C4-2B (cell line): ENCODE data around the gene PGAM2.
"Not testable (repeated sequence)": the region's sequence is repeated elsewhere in the genome, so short reads cannot be mapped to it uniquely, and the experiment has no call there.

Experiments
- ZFX ChIP-seq: fragments of 450-650 bp; IDR thresholded peaks from 2 replicates; pipeline ENCODE4 v1.6.1; 2017
- TF ChIP-seq, protein P1 (sequence below): fragments of 450-650 bp; conservative IDR thresholded peaks from 2 replicates; pipeline ENCODE4 v1.5.1; 2017; ENCODE audit warnings: mild to moderate bottlenecking

DNA sequence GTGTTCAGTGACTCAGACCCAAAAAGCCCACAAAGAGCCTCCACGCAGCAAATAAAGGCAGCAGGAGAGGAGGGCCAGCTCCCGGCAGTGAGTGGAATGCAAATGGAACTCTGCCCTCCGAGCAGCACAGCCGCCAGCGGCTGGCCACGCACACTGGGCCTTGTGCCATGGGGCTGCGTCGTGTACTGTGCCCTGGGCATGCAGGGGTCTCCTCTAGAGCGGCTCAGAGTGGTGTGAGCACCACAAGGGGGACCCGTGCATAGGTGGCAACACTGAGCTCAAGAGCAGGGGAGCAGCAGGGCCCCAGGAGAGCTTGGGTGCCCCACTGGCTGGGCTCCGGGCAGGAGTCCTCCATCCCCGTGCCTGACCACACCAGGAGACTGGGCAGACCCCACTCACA lies 50.3 kb downstream of the PGAM2 start:
- TF ChIP-seq, protein P1, sequence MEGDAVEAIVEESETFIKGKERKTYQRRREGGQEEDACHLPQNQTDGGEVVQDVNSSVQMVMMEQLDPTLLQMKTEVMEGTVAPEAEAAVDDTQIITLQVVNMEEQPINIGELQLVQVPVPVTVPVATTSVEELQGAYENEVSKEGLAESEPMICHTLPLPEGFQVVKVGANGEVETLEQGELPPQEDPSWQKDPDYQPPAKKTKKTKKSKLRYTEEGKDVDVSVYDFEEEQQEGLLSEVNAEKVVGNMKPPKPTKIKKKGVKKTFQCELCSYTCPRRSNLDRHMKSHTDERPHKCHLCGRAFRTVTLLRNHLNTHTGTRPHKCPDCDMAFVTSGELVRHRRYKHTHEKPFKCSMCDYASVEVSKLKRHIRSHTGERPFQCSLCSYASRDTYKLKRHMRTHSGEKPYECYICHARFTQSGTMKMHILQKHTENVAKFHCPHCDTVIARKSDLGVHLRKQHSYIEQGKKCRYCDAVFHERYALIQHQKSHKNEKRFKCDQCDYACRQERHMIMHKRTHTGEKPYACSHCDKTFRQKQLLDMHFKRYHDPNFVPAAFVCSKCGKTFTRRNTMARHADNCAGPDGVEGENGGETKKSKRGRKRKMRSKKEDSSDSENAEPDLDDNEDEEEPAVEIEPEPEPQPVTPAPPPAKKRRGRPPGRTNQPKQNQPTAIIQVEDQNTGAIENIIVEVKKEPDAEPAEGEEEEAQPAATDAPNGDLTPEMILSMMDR: not testable (repeated sequence)
- not testable (repeated sequence) for TF ChIP-seq ZFX
